Activated T-helper 17 cell treated with anti-CD3 and anti-CD28 coated beads, Interleukin-2, amount 50 U/mL, for 72 hours (primary cell): Measurements from ENCODE around the gene HCFC1R1. TPM values are rescaled to one million over a fixed set of nuclear protein-coding genes. Genes with fewer than 3 reads are reported as not detected.

Experiments used
- ATAC-seq: fragments of 150-1000 bp; cut with Tn5 transposase; replicated peaks from 2 replicates; pipeline ENCODE4 v1.10.0; 2021; ENCODE audit warnings: mild to moderate bottlenecking, moderate library complexity
- H3K27ac Mint-ChIP-seq: one replicate; pipeline ENCODE4 v1.8.0; 2022; ENCODE audit warnings: mixed read lengths
- H3K27me3 Mint-ChIP-seq: one replicate; pipeline ENCODE4 v1.8.0; 2022; ENCODE audit warnings: mixed read lengths
- H3K36me3 Mint-ChIP-seq: one replicate; pipeline ENCODE4 v1.8.0; 2022; ENCODE audit warnings: low read depth, mild to moderate bottlenecking, mixed read lengths
- H3K4me1 Mint-ChIP-seq: one replicate; pipeline ENCODE4 v1.8.0; 2022; ENCODE audit warnings: mixed read lengths
- H3K4me3 Mint-ChIP-seq: one replicate; pipeline ENCODE4 v1.8.0; 2022; ENCODE audit warnings: mild to moderate bottlenecking, mixed read lengths
- H3K9me3 Mint-ChIP-seq: one replicate; pipeline ENCODE4 v1.8.0; 2022; ENCODE audit warnings: mixed read lengths
- total RNA-seq, 2 donors: library from RNA; stranded (reverse); gene quantifications; one replicate each; pipeline ENCODE4 v1.2.3, GENCODE V29; 2022

Gene HCFC1R1
- total RNA-seq, 2 donors from 2014 or later: 28.2 to 46.0 TPM

DNA sequence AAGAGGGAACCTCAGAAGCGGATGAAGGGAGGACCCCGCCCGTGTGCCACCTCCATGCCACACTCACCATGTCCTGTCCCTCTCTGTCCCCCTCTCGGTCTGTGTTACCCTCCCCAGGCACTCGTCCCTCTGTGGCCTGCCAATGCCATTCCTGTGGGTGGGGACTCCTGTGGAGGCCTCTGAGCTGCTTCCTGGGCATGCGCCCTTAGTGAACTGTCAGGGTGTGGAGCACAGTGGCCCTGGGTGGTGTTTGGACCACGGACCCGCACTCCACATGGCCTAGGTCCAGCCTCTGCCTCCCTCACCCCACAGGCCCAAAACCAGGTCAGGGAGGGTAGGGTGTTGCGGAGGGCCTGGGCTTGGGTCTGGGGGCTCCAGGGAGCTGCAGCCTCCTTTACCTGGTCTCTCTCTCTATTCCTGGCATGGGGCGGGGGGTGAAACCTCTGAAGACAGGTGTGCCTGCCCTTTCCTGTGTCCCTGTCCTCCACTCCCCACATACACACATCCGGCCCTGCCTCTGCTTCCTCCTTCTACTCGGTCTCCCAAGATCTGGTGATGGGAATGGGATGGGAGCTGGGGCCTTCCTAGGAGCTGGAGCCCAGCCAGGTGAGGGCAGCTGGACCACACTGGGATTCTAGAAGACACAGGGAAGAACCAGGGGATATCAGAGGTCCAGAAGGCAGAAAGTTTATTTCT lies 32.0 kb downstream of the HCFC1R1 start:
- Mint-ChIP-seq H3K27me3 (peaks cover 3% of the 10 kb centered on the region), H3K4me1 (no peaks in the 10 kb centered on the region), H3K27ac (no peak overlapping the region), H3K4me3 (no peak overlapping the region), H3K36me3 (no peaks in the 10 kb centered on the region), H3K9me3 (no peaks in the 10 kb centered on the region)
- no peak for ATAC-seq

DNA sequence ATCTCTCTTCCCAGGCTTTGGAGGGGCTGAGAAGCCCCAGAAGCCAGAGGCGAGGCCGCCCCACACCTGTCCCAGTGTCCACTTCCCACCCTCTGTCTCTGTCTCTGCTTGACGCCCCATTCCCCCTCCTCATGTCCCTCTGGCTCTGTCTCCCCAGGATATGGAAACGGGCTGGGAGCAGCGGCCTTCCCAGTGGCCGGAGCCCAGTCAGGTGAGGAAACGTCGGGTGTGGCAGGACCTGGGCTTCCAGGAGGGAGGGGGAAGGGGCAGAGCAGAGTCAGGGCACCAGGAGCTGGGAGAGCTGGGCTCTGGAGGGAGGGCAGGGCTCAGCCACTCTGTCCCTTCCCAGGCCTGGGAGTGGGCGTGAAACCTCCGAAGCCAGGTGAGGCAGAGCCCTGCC lies 32.9 kb downstream of the HCFC1R1 start:
- H3K27ac Mint-ChIP-seq: no peak overlapping the region
- peaks cover 3% of the 10 kb centered on the region for H3K27me3 Mint-ChIP-seq
- H3K4me3 Mint-ChIP-seq: no peak overlapping the region
- no peak for ATAC-seq
- H3K9me3 Mint-ChIP-seq: no peaks in the 10 kb centered on the region
- H3K4me1 Mint-ChIP-seq: no peaks in the 10 kb centered on the region
- no peaks in the 10 kb centered on the region for H3K36me3 Mint-ChIP-seq

DNA sequence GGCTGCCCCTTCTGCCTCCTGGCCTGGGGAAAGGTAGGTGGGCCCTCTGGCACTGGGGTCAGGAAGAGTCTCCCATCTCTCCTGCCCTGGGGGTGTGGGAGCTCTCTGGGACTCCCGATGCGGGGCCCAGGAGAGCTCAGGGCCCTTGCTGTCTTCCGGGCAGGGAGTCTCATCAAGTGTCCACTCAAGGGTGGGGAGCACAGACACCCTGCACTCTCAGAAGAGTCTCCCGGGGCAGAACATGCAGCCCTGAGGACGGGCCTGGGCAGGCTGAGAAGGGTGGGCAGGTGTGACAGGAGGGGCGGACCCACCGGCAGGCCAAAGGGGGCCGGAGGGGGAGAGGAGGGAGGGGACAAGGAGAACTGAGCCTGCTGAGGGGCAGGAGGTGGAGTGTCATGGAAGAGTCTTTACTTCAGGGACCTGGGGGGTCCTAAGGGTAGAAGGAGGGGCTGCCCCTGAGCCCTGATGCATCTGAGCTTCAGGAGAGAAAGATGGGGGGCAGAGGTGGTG lies 35.1 kb downstream of the HCFC1R1 start:
- Mint-ChIP-seq H3K9me3 (no peaks in the 10 kb centered on the region), H3K36me3 (no peaks in the 10 kb centered on the region), H3K27ac (no peak overlapping the region), H3K4me3 (no peak overlapping the region), H3K27me3 (peaks cover 3% of the 10 kb centered on the region), H3K4me1 (no peaks in the 10 kb centered on the region)
- ATAC-seq: no peak

DNA sequence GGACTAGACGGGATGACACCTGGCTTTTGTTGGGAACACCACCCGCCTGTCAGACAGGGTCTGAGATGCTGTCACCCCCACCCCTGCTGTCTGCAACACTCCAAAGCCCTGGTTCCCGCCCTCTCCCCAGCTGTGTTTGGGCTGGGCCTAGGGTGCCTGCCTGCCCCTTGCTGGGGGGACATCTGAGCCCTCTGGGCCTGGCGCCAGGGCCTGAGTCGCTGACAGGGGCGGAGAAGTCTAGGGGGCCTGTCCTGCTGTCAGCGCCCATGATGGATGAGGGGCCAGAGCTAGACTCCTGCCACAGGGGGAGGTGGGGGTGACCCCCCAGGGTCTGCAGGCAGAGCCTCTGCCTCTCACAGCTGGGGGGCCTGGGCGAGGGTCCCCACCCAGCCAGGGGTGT lies 35.9 kb downstream of the HCFC1R1 start:
- no peak overlapping the region for H3K4me3 Mint-ChIP-seq
- H3K4me1 Mint-ChIP-seq: no peaks in the 10 kb centered on the region
- H3K27me3 Mint-ChIP-seq: peaks cover 3% of the 10 kb centered on the region
- H3K27ac Mint-ChIP-seq: no peak overlapping the region
- no peak for ATAC-seq
- no peaks in the 10 kb centered on the region for H3K36me3 Mint-ChIP-seq
- no peaks in the 10 kb centered on the region for H3K9me3 Mint-ChIP-seq

DNA sequence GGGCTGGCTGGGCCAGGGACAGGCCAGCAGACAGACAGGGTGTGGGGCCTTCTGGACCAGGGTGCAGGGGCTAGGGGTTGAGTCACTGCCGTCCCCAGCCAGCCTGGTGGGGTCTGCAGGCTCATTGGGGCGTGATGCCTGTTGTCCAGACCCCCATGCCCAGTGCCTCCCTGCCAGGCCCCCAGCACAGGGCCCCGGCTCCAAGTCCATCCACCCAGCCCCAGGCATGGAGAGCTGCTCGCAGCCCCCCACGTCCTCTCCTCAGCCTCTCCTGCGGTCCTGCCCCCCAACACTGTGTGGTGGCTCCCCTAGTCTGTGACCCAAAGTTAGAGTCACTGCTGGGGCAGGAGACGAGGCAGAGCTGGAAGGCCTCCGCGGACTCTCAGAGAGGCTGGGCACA lies 36.5 kb downstream of the HCFC1R1 start:
- no peak for ATAC-seq
- H3K27me3 Mint-ChIP-seq: peaks cover 3% of the 10 kb centered on the region
- no peak overlapping the region for H3K4me3 Mint-ChIP-seq
- no peaks in the 10 kb centered on the region for H3K9me3 Mint-ChIP-seq
- H3K27ac Mint-ChIP-seq: no peak overlapping the region
- no peaks in the 10 kb centered on the region for H3K4me1 Mint-ChIP-seq
- H3K36me3 Mint-ChIP-seq: no peaks in the 10 kb centered on the region

DNA sequence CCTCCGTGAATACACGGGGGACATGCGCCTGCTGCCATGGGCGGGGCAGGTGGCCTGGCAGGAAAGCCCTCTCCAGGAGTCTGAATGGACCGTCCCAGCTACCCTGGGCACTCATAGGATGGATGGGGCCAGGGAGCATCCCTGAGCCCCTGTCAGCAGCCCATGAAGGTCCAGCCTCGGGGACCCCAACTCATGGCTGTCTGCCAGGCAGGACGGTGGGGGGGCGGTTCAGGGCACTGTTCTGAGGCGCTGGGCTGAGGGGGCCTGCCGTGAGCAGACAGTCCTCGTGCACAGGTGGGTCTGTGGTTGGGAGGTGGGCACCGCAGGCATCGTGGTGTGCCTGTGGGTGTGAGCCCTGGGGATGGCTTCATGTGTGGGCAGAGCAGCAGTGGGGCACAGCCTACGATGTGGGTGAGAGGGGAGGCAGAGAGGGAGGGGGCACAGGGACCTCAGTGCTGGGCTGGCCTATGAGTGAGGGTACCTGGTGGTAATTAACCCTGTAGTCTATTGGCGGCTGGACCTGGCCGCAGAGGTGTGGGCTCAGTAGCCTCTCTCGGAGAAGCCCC lies 37.0 kb downstream of the HCFC1R1 start:
- no peak overlapping the region for H3K4me3 Mint-ChIP-seq
- no peaks in the 10 kb centered on the region for H3K9me3 Mint-ChIP-seq

DNA sequence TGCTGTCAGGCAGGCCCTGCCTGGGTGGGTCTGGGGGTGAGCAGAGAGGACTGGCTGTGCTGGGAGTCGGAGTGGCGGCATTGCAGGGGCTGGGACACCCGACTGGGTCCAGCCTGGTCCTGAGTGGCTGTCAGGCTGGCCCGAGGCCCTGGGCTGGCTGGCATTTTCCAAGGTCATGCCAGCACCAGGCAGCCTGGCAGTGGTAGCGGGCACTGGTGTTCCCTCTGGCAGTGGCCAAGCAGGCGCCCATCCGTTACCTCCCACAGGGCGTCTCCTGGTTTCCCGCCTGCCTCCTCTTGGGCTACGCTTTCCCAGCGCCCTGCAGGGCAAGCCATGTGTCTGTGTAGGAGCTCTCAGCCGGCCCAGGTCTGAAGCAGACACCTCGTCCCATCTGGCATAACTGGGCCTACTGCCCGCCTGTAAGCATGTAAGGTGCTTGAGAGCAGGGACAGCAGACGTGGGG lies 37.8 kb downstream of the HCFC1R1 start:
- no peak for ATAC-seq
- no peak overlapping the region for H3K4me3 Mint-ChIP-seq
- no peak overlapping the region for H3K27ac Mint-ChIP-seq
- peaks cover 3% of the 10 kb centered on the region for H3K4me1 Mint-ChIP-seq
- no peaks in the 10 kb centered on the region for H3K36me3 Mint-ChIP-seq
- H3K9me3 Mint-ChIP-seq: no peaks in the 10 kb centered on the region
- peaks cover 3% of the 10 kb centered on the region for H3K27me3 Mint-ChIP-seq

More for the DNA sequence above, 37.0 kb downstream of the HCFC1R1 start:
- Mint-ChIP-seq H3K4me1 (peaks cover 3% of the 10 kb centered on the region), H3K36me3 (no peaks in the 10 kb centered on the region), H3K27me3 (peaks cover 3% of the 10 kb centered on the region), H3K27ac (no peak overlapping the region)
- ATAC-seq: no peak

DNA sequence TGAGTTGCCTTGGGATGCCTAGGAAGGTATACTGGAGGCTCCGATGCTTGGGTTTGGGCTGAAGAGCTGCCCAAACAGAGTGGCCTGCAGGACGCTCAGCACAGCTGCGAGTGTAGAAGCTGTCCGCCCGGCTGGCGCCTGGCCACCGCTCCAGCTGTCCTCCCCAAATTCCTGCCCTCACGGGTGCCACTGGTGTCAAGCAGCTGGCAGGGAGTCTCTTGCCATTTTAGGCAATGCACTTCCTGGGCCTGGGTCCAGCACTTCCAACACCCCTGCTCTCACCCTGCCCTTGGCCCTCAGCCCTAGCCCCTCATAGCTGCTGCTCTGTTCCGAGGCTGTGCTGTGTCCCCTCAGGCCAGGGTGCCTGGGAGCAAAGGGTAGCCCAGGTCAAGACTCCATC lies 38.3 kb downstream of the HCFC1R1 start:
- peaks cover 3% of the 10 kb centered on the region for H3K4me1 Mint-ChIP-seq
- no peak overlapping the region for H3K4me3 Mint-ChIP-seq
- no peaks in the 10 kb centered on the region for H3K36me3 Mint-ChIP-seq
- ATAC-seq: no peak
- no peaks in the 10 kb centered on the region for H3K9me3 Mint-ChIP-seq
- H3K27me3 Mint-ChIP-seq: peaks cover 3% of the 10 kb centered on the region
- H3K27ac Mint-ChIP-seq: no peak overlapping the region

DNA sequence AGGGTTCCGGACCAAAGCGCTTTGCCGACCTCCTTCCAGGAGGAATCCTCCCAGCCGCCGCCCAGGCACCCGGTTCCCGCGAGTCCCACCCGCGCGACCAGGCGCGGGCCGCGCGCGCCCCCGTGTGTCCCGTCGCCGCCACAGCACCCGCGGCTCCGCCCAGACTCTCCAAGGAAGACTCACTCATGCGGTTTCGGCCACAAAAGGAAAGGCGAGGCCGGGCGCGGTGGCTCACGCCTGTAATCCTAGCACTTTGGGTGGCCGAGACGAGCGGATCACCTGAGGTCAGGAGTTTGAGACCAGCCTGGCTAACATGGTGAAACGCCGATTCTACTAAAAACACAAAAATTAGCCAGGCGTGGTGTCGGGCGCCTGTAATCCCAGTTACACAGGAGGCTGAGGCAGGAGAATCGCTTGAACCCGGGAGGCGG lies 40.0 kb downstream of the HCFC1R1 start:
- H3K4me1 Mint-ChIP-seq: peaks cover 3% of the 10 kb centered on the region
- H3K9me3 Mint-ChIP-seq: no peaks in the 10 kb centered on the region
- H3K36me3 Mint-ChIP-seq: peaks cover 7% of the 10 kb centered on the region
- no peak overlapping the region for H3K27ac Mint-ChIP-seq
- H3K27me3 Mint-ChIP-seq: no peaks in the 10 kb centered on the region
- peak; percentile 70 for ATAC-seq
- H3K4me3 Mint-ChIP-seq: peak overlapping the region; percentile 49

DNA sequence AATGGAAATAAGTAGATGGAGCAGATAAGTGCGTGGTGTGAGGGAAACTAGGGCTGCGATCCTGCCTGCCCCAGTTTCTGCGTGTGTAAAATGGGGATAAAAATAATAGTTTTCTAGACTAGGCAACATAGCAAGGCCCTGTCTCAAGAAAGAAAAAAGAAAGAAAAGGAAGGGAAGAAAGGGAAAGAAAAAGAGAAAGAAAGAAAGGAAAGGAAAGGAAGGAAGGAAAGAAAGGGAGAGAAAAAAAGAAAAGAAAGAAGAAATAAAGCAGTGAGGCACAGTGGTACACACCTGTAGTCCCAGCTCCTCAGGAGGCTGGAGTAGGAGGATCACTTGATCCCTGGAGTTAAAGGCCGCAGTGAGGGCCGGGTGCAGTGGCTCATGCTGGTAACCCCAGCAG lies 41.3 kb downstream of the HCFC1R1 start:
- Mint-ChIP-seq H3K36me3 (peaks cover 17% of the 10 kb centered on the region), H3K27me3 (no peaks in the 10 kb centered on the region), H3K27ac (no peak overlapping the region), H3K9me3 (no peaks in the 10 kb centered on the region), H3K4me3 (peak overlapping the region; percentile 84), H3K4me1 (peaks cover 3% of the 10 kb centered on the region)
- no peak for ATAC-seq

DNA sequence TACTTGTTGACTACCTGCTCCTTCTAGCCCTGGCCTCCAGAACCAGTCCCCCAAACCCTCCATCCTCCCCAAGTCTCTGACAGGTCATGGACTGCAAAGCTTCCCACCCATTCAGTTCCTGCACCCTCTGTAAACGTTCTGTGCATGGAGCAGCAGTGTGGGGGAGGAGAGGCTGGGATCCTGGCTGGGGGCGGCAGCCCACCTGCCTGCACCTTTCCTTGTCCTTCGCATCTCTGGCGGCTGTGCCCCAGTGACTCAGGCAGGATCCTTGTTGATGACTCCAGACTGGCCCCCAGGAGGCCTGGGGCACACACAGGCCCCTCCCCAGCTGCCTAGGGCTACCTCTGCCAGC lies 41.9 kb downstream of the HCFC1R1 start:
- H3K27me3 Mint-ChIP-seq: no peaks in the 10 kb centered on the region
- peaks cover 22% of the 10 kb centered on the region for H3K36me3 Mint-ChIP-seq
- peaks cover 3% of the 10 kb centered on the region for H3K4me1 Mint-ChIP-seq
- no peak for ATAC-seq
- peak overlapping the region; percentile 84 for H3K4me3 Mint-ChIP-seq
- no peaks in the 10 kb centered on the region for H3K9me3 Mint-ChIP-seq
- peak overlapping the region; percentile 88 for H3K27ac Mint-ChIP-seq

DNA sequence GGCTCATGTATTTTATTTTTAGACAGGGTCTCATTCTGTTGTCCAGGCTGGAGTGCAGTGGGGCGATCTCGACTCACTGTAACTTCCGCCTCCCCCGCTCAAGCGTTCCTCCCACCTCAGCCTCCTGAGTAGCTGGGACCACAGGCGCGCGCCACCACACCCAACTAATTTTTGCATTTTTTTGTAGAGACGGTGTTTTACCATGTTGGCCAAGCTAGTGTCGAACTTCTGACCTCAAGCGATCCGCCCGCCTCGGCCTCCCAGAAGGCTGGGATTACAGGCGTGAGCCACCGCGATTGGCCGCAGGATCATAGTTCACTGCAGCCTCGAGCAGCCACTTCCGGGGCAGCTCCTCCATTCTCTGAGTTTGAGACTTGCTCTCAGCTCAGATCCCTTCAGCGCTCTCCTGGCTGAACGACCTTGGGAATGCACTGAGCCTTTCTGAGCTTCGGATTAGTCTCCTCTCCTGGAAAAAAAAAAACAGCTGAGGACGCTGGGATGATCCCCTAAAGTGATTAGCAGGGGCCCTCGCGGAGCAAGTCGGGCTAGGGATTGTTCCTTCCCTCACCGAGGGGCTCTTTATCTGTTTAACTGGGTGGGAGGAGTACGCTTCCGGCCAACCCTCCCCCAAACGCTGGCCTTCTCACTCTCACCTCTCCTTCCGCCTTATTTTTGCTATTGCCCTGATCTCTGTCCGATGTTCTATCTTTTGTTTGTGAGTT lies 42.4 kb downstream of the HCFC1R1 start:
- Mint-ChIP-seq H3K9me3 (no peaks in the 10 kb centered on the region), H3K27ac (peak overlapping the region; percentile 88), H3K36me3 (peaks cover 26% of the 10 kb centered on the region), H3K4me3 (peak overlapping the region; percentile 84), H3K27me3 (no peaks in the 10 kb centered on the region), H3K4me1 (peaks cover 3% of the 10 kb centered on the region)
- ATAC-seq: no peak

DNA sequence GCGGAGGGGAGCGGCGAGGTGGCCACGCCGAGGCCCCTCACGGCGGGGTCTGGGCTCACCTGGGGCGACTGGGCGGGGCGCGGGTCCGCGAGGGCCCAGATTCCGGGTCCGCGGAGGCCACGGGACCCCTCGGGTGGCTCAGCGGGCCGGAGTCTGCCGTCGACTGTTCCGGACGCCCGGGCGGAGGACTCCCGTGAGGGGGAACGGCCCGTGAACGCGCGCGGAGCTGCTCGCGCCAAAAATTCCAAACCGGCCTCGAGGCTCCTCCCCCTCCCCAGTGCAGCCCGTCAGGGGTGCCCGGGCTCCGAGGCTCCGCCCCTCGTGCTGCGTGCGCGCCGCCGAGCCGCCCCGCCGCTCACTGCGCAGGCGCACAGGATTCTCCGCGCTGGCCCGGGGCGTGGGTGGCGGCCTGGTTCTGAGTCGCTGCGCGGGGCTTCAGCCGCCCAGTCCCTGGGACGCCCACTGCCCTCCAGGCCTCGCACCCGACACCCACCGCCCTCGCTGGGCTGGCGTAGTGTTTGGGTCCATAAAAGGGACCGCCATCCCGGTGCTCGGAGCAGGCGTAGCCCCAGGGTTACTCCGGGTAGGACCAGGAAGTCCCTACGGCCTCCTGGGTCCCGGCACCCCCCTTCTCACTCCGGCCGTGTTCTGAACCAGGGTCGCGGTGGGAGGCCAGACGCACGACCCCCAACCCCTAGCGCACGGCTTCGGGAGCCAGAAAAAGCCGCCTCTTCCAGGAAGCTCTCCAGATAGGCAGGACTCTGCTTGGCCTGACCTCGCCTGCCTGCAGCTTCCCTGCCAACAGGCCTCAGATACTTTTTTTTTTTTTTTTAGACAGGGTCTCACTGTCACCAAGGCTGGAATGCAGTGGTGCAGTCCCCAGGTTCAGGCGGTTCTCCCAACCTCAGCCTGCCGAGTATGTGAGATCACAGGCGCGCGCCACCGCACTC lies 43.2 kb downstream of the HCFC1R1 start, which contains the start of gene PKMYT1:
PKMYT1 (minus strand) TSS at position 220 of the 950 bp plus-strand sequence. CDS start 789 bp downstream, outside the sequence.
- Mint-ChIP-seq H3K4me3 (peak within 1 kb of the TSS; percentile 84), H3K4me1 (peaks cover 3% of the 10 kb centered on the region), H3K36me3 (peaks cover 33% of the 10 kb centered on the region), H3K27ac (peak within 1 kb of the TSS; percentile 88), H3K9me3 (no peaks in the 10 kb centered on the region), H3K27me3 (no peaks in the 10 kb centered on the region)
- ATAC-seq: peak; percentile 88
